GM23338 (cell line): ENCODE data around the gene DRG2. TPM values are rescaled to one million over a fixed set of nuclear protein-coding genes. Genes with fewer than 3 reads are reported as not detected.
A peak's percentile ranks its signal among the peaks of the same experiment; 100 is the strongest.

Experiments
- ATAC-seq: fragments of 200-7000 bp; cut with Tn5 transposase; 3 replicates; pipeline ENCODE4 v1.9.1; 2020
- DNase-seq: peaks from one replicate; pipeline ENCODE4 v3.0.0-alpha.2; 2015; ENCODE audit warnings: low spot score
- H2AFZ ChIP-seq: fragments of 200-600 bp; sonication (generic); 2 replicates; pipeline ENCODE4 v1.8.0; 2016; ENCODE audit warnings: antibody characterized with exemption, mild to moderate bottlenecking, moderate library complexity
- H3F3A ChIP-seq: fragments of 200-600 bp; sonication (generic); replicated peaks from 2 replicates; pipeline ENCODE4 v1.8.0; 2017; ENCODE audit warnings: antibody characterized with exemption, mixed run types, low read depth
- H3K27ac ChIP-seq: fragments of 200-600 bp; sonication (generic); 2 replicates; pipeline ENCODE4 v1.6.1; 2016; ENCODE audit warnings: low read depth
- H3K27me3 ChIP-seq: fragments of 200-600 bp; sonication (generic); 2 replicates; pipeline ENCODE4 v1.8.0; 2016; ENCODE audit warnings: mild to moderate bottlenecking, mixed run types, moderate library complexity; ENCODE audit not compliant: insufficient read depth
- H3K36me3 ChIP-seq: fragments of 200-600 bp; sonication (generic); 2 replicates; pipeline ENCODE4 v1.8.0; 2016; ENCODE audit warnings: mild to moderate bottlenecking; ENCODE audit not compliant: insufficient read depth
- H3K4me1 ChIP-seq: fragments of 200-600 bp; sonication (generic); 2 replicates; pipeline ENCODE4 v1.8.0; 2016; ENCODE audit warnings: mild to moderate bottlenecking, moderate library complexity; ENCODE audit not compliant: insufficient read depth
- H3K4me2 ChIP-seq: fragments of 200-600 bp; sonication (generic); 2 replicates; pipeline ENCODE4 v1.7.1; 2017; ENCODE audit warnings: mixed run types
- H3K4me3 ChIP-seq: fragments of 200-600 bp; sonication (generic); 2 replicates; pipeline ENCODE4 v1.6.1; 2016; ENCODE audit warnings: mixed run types
- H3K79me2 ChIP-seq: fragments of 200-600 bp; sonication (generic); replicated peaks from 2 replicates; pipeline ENCODE4 v1.8.0; 2017; ENCODE audit warnings: mild to moderate bottlenecking; ENCODE audit not compliant: insufficient read depth
- H3K9me2 ChIP-seq: fragments of 200-600 bp; sonication (generic); 2 replicates; pipeline ENCODE4 v1.8.0; 2017; ENCODE audit not compliant: insufficient read depth
- H4K20me1 ChIP-seq: fragments of 200-600 bp; sonication (generic); replicated peaks from 2 replicates; pipeline ENCODE4 v1.8.0; 2017; ENCODE audit warnings: mild to moderate bottlenecking; ENCODE audit not compliant: insufficient read depth
- H3K27ac Mint-ChIP-seq: 2 replicates; pipeline ENCODE4 v1.8.0; 2020; ENCODE audit warnings: inconsistent platforms, mild to moderate bottlenecking, moderate library complexity, mixed read lengths
- H3K27me3 Mint-ChIP-seq: 3 replicates; pipeline ENCODE4 v1.8.0; 2022; ENCODE audit warnings: low read depth, mild to moderate bottlenecking, moderate library complexity, mixed read lengths, inconsistent platforms; ENCODE audit not compliant: insufficient read depth, poor library complexity
- H3K36me3 Mint-ChIP-seq: 3 replicates; pipeline ENCODE4 v1.8.0; 2021; ENCODE audit warnings: low read depth, mild to moderate bottlenecking, inconsistent platforms, moderate library complexity, mixed read lengths
- H3K4me1 Mint-ChIP-seq: 3 replicates; pipeline ENCODE4 v1.8.0; 2020; ENCODE audit warnings: mild to moderate bottlenecking, inconsistent platforms, mixed read lengths
- H3K4me3 Mint-ChIP-seq: 3 replicates; pipeline ENCODE4 v1.8.0; 2021; ENCODE audit warnings: moderate library complexity, mild to moderate bottlenecking, inconsistent platforms, mixed read lengths
- H3K9me3 Mint-ChIP-seq: 3 replicates; pipeline ENCODE4 v1.8.0; 2020; ENCODE audit warnings: moderate library complexity, mild to moderate bottlenecking, inconsistent platforms, mixed read lengths
- CTCF ChIP-seq, 2 experiments: fragments of 200-600 bp in 1 of 2; sonication (generic) in 1 of 2; conservative IDR thresholded peaks; 2 replicates each; pipeline versions ENCODE4 v1.5.1 to v1.6.1; 2016 to 2017; ENCODE audit warnings: antibody characterized with exemption in 2 of 2, low read depth in 2 of 2, mild to moderate bottlenecking in 2 of 2, moderate library complexity in 1 of 2
- ETS1 ChIP-seq: IDR thresholded peaks from 2 replicates; pipeline ENCODE4 v1.6.1; 2016; ENCODE audit warnings: antibody characterized with exemption
- EZH2 ChIP-seq: fragments of 200-600 bp; sonication (generic); IDR thresholded peaks from one replicate; pipeline ENCODE4 v1.8.0; 2017; ENCODE audit warnings: antibody characterized with exemption, mild to moderate bottlenecking, low read depth; ENCODE audit not compliant: unreplicated experiment
- EZH2phosphoT487 ChIP-seq: fragments of 200-600 bp; sonication (generic); IDR thresholded peaks from one replicate; pipeline ENCODE4 v1.8.1; 2018; ENCODE audit warnings: antibody characterized with exemption; ENCODE audit not compliant: unreplicated experiment
- NANOG ChIP-seq: IDR thresholded peaks from 2 replicates; pipeline ENCODE4 v1.6.1; 2016; ENCODE audit warnings: antibody characterized with exemption, borderline replicate concordance
- POLR2AphosphoS5 ChIP-seq: IDR thresholded peaks from 2 replicates; pipeline ENCODE4 v1.6.1; 2016; ENCODE audit warnings: antibody characterized with exemption, low read depth
- REST ChIP-seq: IDR thresholded peaks from one replicate; pipeline ENCODE4 v1.6.1; 2018; ENCODE audit warnings: antibody characterized with exemption; ENCODE audit not compliant: unreplicated experiment
- ZNF114 ChIP-seq: fragments of 250-450 bp; sonication (Bioruptor Pico); IDR thresholded peaks from 2 replicates; pipeline ENCODE4 v1.5.0; 2020; ENCODE audit warnings: mild to moderate bottlenecking, moderate library complexity
- ZNF331 ChIP-seq: fragments of 250-450 bp; sonication (Bioruptor Pico); IDR thresholded peaks from 2 replicates; pipeline ENCODE4 v1.5.0; 2020; ENCODE audit warnings: low read depth, mild to moderate bottlenecking, moderate library complexity
- polyA plus RNA-seq: library from polyadenylated mRNA; unstranded; fragments of >200 nt; fragmentation: Nextera tagmentation; extraction: Ambion mirVana; gene quantifications from 2 replicates; pipeline ENCODE4 v1.2.1, GENCODE V29; 2016
- total RNA-seq: library from RNA; depleted of rRNA; stranded (reverse); fragments of >200 nt; shearing (Covaris generic); gene quantifications from 2 replicates; pipeline ENCODE4 v1.2.3, GENCODE V29; 2014

Gene DRG2
- total and polyA plus RNA-seq, 2 experiments from 2014 or later, result 36.2 to 48.0 TPM

GRCh38 chr17:18084256-18084655 is 3.5 kb upstream of the DRG2 start (continued):
- no peak for TF ChIP-seq CTCF (conservative IDR thresholded peaks at IDR 0.05; ENCODE audit: low read depth in 2 of 2)

GRCh38 chr17:18089613-18090012 is 1.9 kb downstream of the DRG2 start:
- Mint-ChIP-seq H3K36me3 (peaks cover 7% of the 10 kb centered on the region), H3K9me3 (no peaks in the 10 kb centered on the region; the same call in 1 of the 3 replicates), H3K4me3 (peak overlapping the region; percentile 99; the same call in 2 of the 3 replicates), H3K27me3 (peaks cover 14% of the 10 kb centered on the region), H3K4me1 (peaks cover 8% of the 10 kb centered on the region; the same call in 2 of the 3 replicates), H3K27ac (no peak overlapping the region; the same call in 1 of the 2 replicates)
- no peak overlapping the region for H3K27ac ChIP-seq
- H4K20me1 ChIP-seq, result no peaks in the 10 kb centered on the region; the same call in 1 of the 2 replicates
- TF ChIP-seq ZNF331 (no peak), REST (no peak), EZH2phosphoT487 (no peak), POLR2AphosphoS5 (no peak), ETS1 (no peak), ZNF114 (CRISPR knock-in tag) (no peak), EZH2 (no peak), NANOG (no peak), CTCF (conservative IDR thresholded peaks at IDR 0.05; ENCODE audit: low read depth in 2 of 2) (no peak)
- no peak for ATAC-seq
- H3K9me2 ChIP-seq, result no peaks in the 10 kb centered on the region
- no peak overlapping the region for H2AFZ ChIP-seq
- peaks cover 8% of the 10 kb centered on the region; the same call in 1 of the 2 replicates for H3F3A ChIP-seq
- H3K27me3 ChIP-seq, result no peaks in the 10 kb centered on the region
- 0 out of 2 replicates have a peak, but pooled peaks cover 4% of the 10 kb centered on the region for H3K36me3 ChIP-seq
- H3K4me1 ChIP-seq, result peaks cover 8% of the 10 kb centered on the region
- peaks cover 20% of the 10 kb centered on the region for H3K79me2 ChIP-seq
- H3K4me3 ChIP-seq, result no peak overlapping the region
- no peak overlapping the region for H3K4me2 ChIP-seq
- DNase-seq, result no peak
